GM21515 (cell line): ENCODE data around the gene CNRIP1.
A peak's percentile ranks its signal among the peaks of the same experiment; 100 is the strongest.

ENCODE experiments used
- ATAC-seq: cut with Tn5 transposase; IDR thresholded peaks from one replicate; pipeline ENCODE4 v1.9.1; 2021; ENCODE audit not compliant: unreplicated experiment

Gene CNRIP1

DNA sequence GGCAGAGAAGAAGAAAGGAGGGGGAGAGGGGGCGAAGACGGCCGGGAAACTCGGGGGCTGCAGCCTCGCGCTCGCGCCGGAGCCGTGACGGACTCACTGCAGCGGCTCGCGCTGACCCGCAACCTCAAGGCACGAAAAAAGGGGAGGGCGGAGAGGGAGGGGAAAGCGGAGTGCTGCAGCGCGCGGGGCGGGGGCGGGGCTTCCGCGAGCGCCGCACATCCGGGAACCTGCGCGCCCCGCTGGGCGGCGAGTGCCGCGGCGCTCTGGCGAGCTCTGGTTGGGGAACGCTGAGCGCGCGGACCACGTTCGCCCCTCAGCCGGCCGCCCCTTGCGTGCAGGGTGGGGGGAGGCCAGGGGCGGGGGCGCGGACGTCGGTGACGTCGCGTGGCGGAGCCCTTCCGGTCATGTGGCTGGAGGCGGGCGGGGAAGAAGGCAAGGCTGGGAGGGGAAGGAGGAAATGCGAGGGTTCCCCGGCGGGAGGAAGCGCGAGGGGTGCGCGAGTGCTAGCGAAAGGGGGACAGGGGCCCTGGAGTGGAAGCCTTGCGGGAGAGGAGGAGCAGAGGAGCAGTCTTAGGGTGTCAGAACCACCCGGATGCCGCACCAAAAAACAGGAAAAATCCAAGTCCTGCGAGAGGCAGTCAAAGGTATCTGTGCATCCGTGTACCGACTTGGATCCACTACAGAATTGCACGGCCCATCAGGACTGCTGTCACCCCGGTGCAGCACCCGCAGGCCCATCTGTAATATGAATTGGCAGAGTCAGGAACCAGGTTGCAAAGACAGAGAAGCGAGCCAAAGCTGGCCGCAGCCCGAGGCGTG, 67.1 kb downstream of the CNRIP1 start, which contains the start of gene PPP3R1:
PPP3R1 (minus strand) TSS at position 133 of the 819 bp plus-strand sequence. CDS start 405 bp downstream, outside the sequence.
- peak; percentile 79 for ATAC-seq

DNA sequence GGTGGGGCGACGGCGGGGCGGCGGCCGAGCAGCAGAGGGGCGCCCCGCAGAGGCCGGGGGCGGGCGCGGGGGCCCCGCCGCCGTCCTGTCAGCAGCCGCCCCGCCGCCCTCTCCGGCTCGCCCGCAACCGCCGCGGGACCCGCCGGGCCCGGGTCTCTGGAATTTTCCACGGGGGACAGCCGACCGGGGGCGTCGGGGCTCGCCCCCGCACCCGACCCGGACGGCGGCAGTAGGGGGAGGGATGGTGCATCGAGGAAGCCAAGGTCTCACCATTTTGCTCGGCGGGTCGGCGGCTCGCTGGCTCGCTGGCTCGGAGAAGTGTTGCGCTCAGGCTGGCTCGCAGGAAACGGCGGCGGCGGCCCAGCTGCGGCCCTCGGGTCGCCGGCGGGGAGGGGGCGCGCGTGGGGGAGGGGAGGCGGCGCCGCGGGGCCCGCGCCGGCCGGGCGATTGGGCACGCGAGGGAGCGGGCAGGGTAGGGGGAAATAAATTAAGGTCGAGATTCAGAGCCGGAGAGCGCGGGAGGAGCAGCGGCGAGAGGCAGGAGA, 67.8 kb downstream of the CNRIP1 start:
- no peak for ATAC-seq

GRCh38 chr2:68251187-68251854, 68.4 kb downstream of the CNRIP1 start:
- peak; percentile 57 for ATAC-seq

DNA sequence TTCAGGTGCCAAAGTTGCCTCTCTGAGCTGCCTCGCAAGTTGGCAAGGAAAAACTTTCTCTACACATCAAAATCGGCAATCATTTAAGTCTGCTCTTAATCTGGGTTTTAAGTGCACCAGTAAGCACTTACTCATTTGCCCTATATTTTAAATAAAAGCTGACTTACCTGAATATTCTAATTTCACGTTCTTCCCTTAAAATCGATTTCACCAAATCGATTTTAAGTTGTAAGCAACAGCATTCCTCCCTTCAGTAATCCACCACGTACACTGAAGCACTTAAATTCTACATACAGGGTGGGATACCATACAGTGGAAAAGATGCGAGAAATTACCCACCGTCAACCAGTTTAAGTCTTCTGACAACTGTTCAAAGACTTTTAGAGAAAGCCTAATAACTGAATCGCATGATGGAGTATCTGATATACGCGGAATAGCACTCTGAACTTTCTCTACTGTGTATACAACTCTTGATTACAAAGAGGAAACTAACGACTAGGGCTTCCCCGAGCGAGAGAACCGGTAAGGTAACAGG, 69.0 kb downstream of the CNRIP1 start:
- peak; percentile 0 for ATAC-seq

- no peak for ATAC-seq
These were observed 69.6 kb downstream of the CNRIP1 start for GRCh38 chr2:68250196-68250595.

- no peak for ATAC-seq
These were observed 70.9 kb downstream of the CNRIP1 start for GRCh38 chr2:68248806-68249205.

GRCh38 chr2:68248361-68248760, 71.4 kb downstream of the CNRIP1 start:
- ATAC-seq: no peak

DNA sequence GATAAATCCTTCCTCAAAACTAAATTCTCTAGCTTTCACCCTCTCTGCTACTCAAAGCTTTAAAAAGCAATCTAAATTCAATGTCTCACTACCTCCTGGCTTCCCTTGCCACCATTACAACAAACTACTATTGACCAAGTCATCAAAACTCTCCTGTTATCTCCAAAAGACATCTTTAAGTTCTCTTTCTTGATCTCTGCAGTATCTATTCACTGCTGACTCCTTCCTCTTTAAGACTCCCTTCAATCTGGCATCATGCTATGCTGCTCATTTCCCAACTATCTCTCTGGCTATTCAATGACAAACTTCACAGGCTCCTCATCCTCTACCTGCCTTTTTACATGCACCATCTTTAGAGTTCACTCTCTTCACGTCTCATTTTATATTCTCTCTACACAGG, 73.4 kb downstream of the CNRIP1 start:
- ATAC-seq: no peak

- no peak for ATAC-seq
These were observed 74.1 kb downstream of the CNRIP1 start for GRCh38 chr2:68245672-68246071.

GRCh38 chr2:68245066-68245465, 74.7 kb downstream of the CNRIP1 start:
- ATAC-seq: no peak

DNA sequence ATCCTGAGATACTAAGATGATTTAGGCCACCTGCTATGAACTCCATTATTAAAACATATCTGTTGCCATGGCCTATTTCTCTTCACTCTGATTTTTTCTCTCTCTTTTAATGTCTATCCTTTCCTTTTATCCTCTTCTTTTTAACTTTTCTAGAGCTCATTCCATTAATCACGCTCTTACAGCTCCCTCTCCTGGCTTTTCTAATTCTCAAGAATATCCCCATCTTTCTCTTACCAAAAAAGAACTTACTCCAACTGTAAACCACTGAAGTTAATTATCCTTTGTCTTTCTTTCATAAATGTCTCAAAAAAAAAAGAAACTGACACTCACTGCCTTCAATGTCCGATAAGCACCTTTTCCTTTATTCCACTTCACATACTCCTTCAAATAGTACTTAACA, 75.3 kb downstream of the CNRIP1 start:
- no peak for ATAC-seq
